Activated CD4-positive, alpha-beta T cell treated with anti-CD3 and anti-CD28 coated beads, Interleukin-2, amount 10 ng/mL, durations not matched to agents 7 days and 5 days (primary cell): Measurements from ENCODE around the gene EVI5. TPM values are rescaled to one million over a fixed set of nuclear protein-coding genes. Genes with fewer than 3 reads are reported as not detected.
"Not testable (repeated sequence)": the region's sequence is repeated elsewhere in the genome, so short reads cannot be mapped to it uniquely, and the experiment has no call there.

ENCODE experiments used
- CTCF ChIA-PET: fragments of 350-600 bp; sonication (Branson Sonifier 250); formaldehyde crosslinking; loops from one replicate; lab custom pipeline; 2021; ENCODE audit warnings: antibody characterized with exemption; lab: Charles Lee
- POLR2A ChIA-PET: fragments of 350-600 bp; sonication (Branson Sonifier 250); formaldehyde crosslinking; loops from one replicate; lab custom pipeline; 2021; ENCODE audit warnings: antibody characterized with exemption; lab: Charles Lee
- DNase-seq: peaks from one replicate; pipeline ENCODE4 v3.0.0-alpha.2; 2020
- H3K27ac Mint-ChIP-seq: one replicate; pipeline ENCODE4 v1.8.0; 2021; ENCODE audit warnings: mild to moderate bottlenecking, moderate library complexity, mixed read lengths
- H3K27me3 Mint-ChIP-seq: one replicate; pipeline ENCODE4 v1.8.0; 2021; ENCODE audit warnings: mixed read lengths
- H3K36me3 Mint-ChIP-seq: one replicate; pipeline ENCODE4 v1.8.0; 2021; ENCODE audit warnings: low read depth, mixed read lengths
- H3K4me1 Mint-ChIP-seq: one replicate; pipeline ENCODE4 v1.8.0; 2021; ENCODE audit warnings: mixed read lengths
- H3K4me3 Mint-ChIP-seq: one replicate; pipeline ENCODE4 v1.8.0; 2021; ENCODE audit warnings: mild to moderate bottlenecking, moderate library complexity, mixed read lengths
- H3K9me3 Mint-ChIP-seq: one replicate; pipeline ENCODE4 v1.8.0; 2021; ENCODE audit warnings: mixed read lengths
- total RNA-seq, 2 experiments: library from RNA; stranded (reverse); gene quantifications; one replicate each; pipeline ENCODE4 v1.2.3, GENCODE V29; 2021

EVI5 gene
- total RNA-seq, 2 experiments from 2014 or later: 0.35 to 0.52 TPM

GRCh38 chr1:92698932-92699331 lies 86.0 kb downstream of the EVI5 start:
- ChIA-PET POLR2A (no interaction called here), CTCF (no interaction called here)
- DNase-seq: no peak
- Mint-ChIP-seq H3K27ac (no peak overlapping the region), H3K4me1 (peaks cover 6% of the 10 kb centered on the region), H3K9me3 (no peaks in the 10 kb centered on the region), H3K4me3 (no peak overlapping the region), H3K36me3 (no peaks in the 10 kb centered on the region), H3K27me3 (peaks cover 10% of the 10 kb centered on the region)

GRCh38 chr1:92695104-92695503 lies 89.8 kb downstream of the EVI5 start:
- POLR2A ChIA-PET: no interaction called here
- peaks cover 6% of the 10 kb centered on the region for H3K4me1 Mint-ChIP-seq

DNA sequence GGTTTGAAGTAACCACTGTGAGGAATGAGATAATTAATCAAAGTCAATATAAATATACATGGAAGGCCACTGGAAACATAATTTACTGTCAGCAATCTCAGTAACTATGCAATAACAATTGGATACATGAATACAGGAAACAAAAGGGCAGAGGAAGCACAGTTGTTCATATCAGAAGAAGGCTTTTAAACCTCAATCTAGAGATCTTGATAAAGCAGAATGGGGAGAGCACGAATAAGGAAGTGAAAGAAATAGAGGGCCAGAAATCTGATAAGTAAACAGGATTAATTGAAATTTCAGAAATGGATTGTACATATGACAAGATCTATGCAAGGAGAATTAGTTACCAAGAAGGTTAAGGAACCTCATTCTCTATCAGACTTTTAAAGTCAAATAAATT lies 93.0 kb downstream of the EVI5 start:
- POLR2A ChIA-PET: no interaction called here
- peaks cover 6% of the 10 kb centered on the region for H3K4me1 Mint-ChIP-seq
- no peak for DNase-seq
- peaks cover 3% of the 10 kb centered on the region for H3K27me3 Mint-ChIP-seq
- H3K9me3 Mint-ChIP-seq: no peaks in the 10 kb centered on the region
- no peak overlapping the region for H3K4me3 Mint-ChIP-seq
- no peak overlapping the region for H3K27ac Mint-ChIP-seq
- CTCF ChIA-PET: interaction anchor here (0.6 kb wide), 1 partner anchor 442 kb away, joined by 3 read pairs; no protein-coding TSS in a partner anchor
- no peaks in the 10 kb centered on the region for H3K36me3 Mint-ChIP-seq

More at GRCh38 chr1:92695104-92695503, 89.8 kb downstream of the EVI5 start:
- no peak for DNase-seq
- CTCF ChIA-PET: no interaction called here
- H3K4me3 Mint-ChIP-seq: no peak overlapping the region
- H3K27ac Mint-ChIP-seq: no peak overlapping the region
- no peaks in the 10 kb centered on the region for H3K36me3 Mint-ChIP-seq
- peaks cover 10% of the 10 kb centered on the region for H3K27me3 Mint-ChIP-seq
- no peaks in the 10 kb centered on the region for H3K9me3 Mint-ChIP-seq

DNA sequence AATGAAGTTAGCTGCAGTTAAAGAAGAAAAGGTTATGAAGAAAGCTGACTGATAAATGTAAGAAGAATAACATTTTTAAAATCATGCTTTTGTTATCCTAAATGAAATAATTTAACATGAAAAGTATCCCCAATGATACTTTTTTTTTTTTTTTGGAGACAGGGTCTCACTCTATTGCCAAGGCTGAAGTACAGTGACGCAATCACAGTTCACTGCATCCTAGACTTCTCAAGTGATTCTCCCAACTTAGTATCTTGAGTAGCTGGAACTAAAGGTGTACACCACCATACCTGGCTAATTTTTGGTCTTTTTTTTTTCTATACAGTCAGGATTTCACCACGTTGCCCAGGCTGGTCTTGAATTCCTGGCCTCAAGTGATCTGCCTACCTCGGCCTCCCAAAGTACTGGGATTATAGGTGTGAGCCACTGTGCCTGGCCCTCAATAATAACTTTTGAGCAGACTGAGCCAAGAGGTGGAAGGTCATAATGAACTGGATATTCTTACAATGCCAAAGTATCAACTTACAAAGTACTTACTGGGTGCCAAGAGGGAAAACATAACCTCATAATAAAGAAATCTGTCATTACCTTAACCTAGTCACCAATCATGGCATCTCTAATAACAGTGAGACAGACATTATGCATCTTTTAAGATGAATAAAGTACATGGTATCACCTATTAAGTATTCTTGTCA lies 94.5 kb downstream of the EVI5 start:
- Mint-ChIP-seq H3K4me1 (peaks cover 6% of the 10 kb centered on the region), H3K36me3 (no peaks in the 10 kb centered on the region), H3K27me3 (peaks cover 10% of the 10 kb centered on the region), H3K4me3 (no peak overlapping the region), H3K9me3 (no peaks in the 10 kb centered on the region), H3K27ac (no peak overlapping the region)
- no peak for DNase-seq
- CTCF ChIA-PET: interaction anchor here (0.6 to 1.9 kb wide), 2 partner anchors 10 to 485 kb away, joined by 3 to 6 read pairs; no protein-coding TSS in a partner anchor
- POLR2A ChIA-PET: no interaction called here

GRCh38 chr1:92679980-92680379 lies 104.9 kb downstream of the EVI5 start:
- Mint-ChIP-seq H3K27me3 (peaks cover 7% of the 10 kb centered on the region), H3K4me1 (no peaks in the 10 kb centered on the region), H3K36me3 (no peaks in the 10 kb centered on the region), H3K4me3 (no peak overlapping the region), H3K27ac (no peak overlapping the region), H3K9me3 (no peaks in the 10 kb centered on the region)
- ChIA-PET POLR2A (no interaction called here), CTCF (interaction anchor here (0.5 kb wide), 1 partner anchor 24 kb away, joined by 3 read pairs; no protein-coding TSS in a partner anchor)
- DNase-seq: no peak

- ChIA-PET CTCF (interaction anchor here (0.6 kb wide), 1 partner anchor 631 kb away, joined by 4 read pairs; no protein-coding TSS in a partner anchor), POLR2A (no interaction called here)
- no peak overlapping the region for H3K4me3 Mint-ChIP-seq
- peaks cover 3% of the 10 kb centered on the region for H3K27me3 Mint-ChIP-seq
- H3K27ac Mint-ChIP-seq: no peak overlapping the region
- H3K36me3 Mint-ChIP-seq: no peaks in the 10 kb centered on the region
- H3K9me3 Mint-ChIP-seq: no peaks in the 10 kb centered on the region
- DNase-seq: no peak
- no peaks in the 10 kb centered on the region for H3K4me1 Mint-ChIP-seq
Observed at GRCh38 chr1:92663775-92664174, 121.1 kb downstream of the EVI5 start.

DNA sequence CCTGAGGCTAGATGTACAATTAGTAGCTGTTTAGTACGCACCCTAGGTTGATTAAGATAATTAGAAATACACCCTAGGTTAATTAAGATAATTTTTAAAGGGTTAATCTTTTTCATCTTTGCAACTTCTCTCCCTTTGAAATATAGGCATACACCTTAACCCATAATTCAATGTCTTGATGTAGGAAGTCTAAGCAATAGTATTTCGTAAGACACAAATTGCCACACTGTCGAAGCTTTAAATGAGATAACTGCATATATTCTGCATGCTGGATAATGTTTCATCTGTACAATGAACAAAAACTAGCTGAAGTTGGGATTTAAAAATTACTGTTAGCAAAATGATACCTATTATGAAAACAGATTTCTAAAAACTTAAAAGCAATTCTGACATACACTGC lies 122.9 kb downstream of the EVI5 start:
- Mint-ChIP-seq H3K27ac (no peak overlapping the region), H3K4me3 (no peak overlapping the region), H3K9me3 (peaks cover 5% of the 10 kb centered on the region), H3K27me3 (peaks cover 3% of the 10 kb centered on the region), H3K36me3 (no peaks in the 10 kb centered on the region), H3K4me1 (no peaks in the 10 kb centered on the region)
- ChIA-PET POLR2A (no interaction called here), CTCF (no interaction called here)
- no peak for DNase-seq

GRCh38 chr1:92657701-92658100 lies 127.2 kb downstream of the EVI5 start:
- CTCF ChIA-PET: no interaction called here
- H3K27me3 Mint-ChIP-seq: peaks cover 8% of the 10 kb centered on the region
- H3K4me1 Mint-ChIP-seq: no peaks in the 10 kb centered on the region
- H3K27ac Mint-ChIP-seq: no peak overlapping the region
- H3K36me3 Mint-ChIP-seq: no peaks in the 10 kb centered on the region
- POLR2A ChIA-PET: no interaction called here
- no peak overlapping the region for H3K4me3 Mint-ChIP-seq
- H3K9me3 Mint-ChIP-seq: peaks cover 25% of the 10 kb centered on the region
- DNase-seq: no peak

DNA sequence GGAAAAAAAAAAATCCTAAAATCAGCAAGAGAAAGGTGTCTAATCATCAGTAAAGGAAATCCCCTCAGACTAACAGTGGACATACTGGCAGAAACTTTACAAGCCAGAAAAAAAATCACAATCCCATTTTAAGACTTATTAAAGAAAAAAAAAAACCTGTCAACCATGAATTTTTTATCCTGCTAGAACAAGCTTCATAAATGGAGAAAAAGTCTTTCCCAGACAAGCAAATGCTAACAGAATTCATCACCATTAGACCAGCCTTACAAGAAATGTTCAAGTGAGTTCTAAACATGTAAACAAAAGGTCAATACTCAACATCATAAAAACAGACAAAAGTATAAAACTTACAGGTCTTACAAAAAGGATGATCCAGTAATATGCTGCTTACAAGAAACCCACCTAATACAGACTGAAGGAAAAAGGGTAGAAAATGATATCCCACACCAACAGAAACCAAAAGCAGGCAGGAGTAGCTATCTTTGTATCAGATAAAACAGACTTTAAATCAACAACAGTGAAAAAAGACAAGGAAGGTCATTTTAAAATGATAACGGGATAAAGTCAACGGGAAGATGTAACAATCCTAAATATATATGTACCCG lies 129.6 kb downstream of the EVI5 start:
- no peak overlapping the region for H3K4me3 Mint-ChIP-seq
- POLR2A ChIA-PET: no interaction called here
- CTCF ChIA-PET: interaction anchor here (0.6 kb wide), 1 partner anchor 388 kb away, joined by 4 read pairs; no protein-coding TSS in a partner anchor
- DNase-seq: no peak
- H3K27me3 Mint-ChIP-seq: peaks cover 8% of the 10 kb centered on the region
- no peaks in the 10 kb centered on the region for H3K4me1 Mint-ChIP-seq
- no peak overlapping the region for H3K27ac Mint-ChIP-seq
- no peaks in the 10 kb centered on the region for H3K36me3 Mint-ChIP-seq
- H3K9me3 Mint-ChIP-seq: peaks cover 25% of the 10 kb centered on the region

DNA sequence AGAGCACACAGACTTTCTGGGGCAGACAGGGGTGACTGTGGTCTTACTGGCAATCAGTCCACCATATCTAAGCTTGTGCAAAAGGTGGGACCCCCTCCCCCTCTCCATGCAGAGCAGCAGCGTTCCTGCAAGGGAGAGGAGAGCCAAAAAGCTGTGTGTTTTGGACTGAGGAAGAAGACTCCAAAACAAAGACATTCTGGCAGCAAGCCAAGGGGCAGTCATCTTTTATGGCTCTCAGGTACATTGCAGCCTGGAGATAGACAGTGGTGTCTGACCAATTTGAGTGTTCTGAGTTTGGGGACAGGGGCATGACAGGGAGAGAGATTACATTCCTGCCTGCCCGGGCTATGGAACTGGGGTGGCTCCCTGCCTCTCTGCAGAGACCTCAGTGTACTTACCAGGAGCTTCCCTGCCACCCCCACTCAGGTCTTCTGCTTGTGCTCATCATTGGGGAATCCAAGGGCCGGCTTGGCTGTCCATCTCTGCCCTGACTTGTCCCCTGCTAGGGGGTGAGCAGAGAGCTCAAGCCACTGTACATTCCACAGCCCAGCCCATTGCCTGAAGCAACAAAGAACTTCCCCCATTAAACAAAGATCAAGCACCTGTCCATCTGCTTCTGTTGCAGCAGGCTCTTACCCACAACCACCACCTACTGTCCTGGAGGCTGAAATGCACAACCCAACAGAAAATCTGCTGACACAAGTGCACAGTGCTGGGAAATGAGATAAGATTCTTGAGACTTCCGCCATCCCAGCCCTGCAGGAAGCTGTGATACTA lies 131.1 kb downstream of the EVI5 start:
- no peaks in the 10 kb centered on the region for H3K36me3 Mint-ChIP-seq
- H3K4me1 Mint-ChIP-seq: no peaks in the 10 kb centered on the region
- DNase-seq: no peak
- no peak overlapping the region for H3K27ac Mint-ChIP-seq
- no peak overlapping the region for H3K4me3 Mint-ChIP-seq
- CTCF ChIA-PET: no interaction called here
- POLR2A ChIA-PET: no interaction called here
- H3K27me3 Mint-ChIP-seq: peaks cover 7% of the 10 kb centered on the region
- peaks cover 25% of the 10 kb centered on the region for H3K9me3 Mint-ChIP-seq

GRCh38 chr1:92640686-92641085 lies 144.2 kb downstream of the EVI5 start:
- DNase-seq, H3K4me1 Mint-ChIP-seq, H3K36me3 Mint-ChIP-seq, CTCF ChIA-PET, H3K9me3 Mint-ChIP-seq, H3K4me3 Mint-ChIP-seq, POLR2A ChIA-PET, H3K27ac Mint-ChIP-seq: not testable (repeated sequence)
- H3K27me3 Mint-ChIP-seq: peaks cover 11% of the 10 kb centered on the region

GRCh38 chr1:92638498-92638897 lies 146.4 kb downstream of the EVI5 start:
- Mint-ChIP-seq H3K27ac (no peak overlapping the region), H3K27me3 (peaks cover 11% of the 10 kb centered on the region), H3K4me3 (no peak overlapping the region), H3K9me3 (no peaks in the 10 kb centered on the region), H3K36me3 (no peaks in the 10 kb centered on the region), H3K4me1 (no peaks in the 10 kb centered on the region)
- POLR2A ChIA-PET: no interaction called here
- no peak for DNase-seq
- CTCF ChIA-PET: interaction anchor here (0.6 kb wide), 1 partner anchor 464 kb away, joined by 3 read pairs; no protein-coding TSS in a partner anchor

- DNase-seq, H3K4me3 Mint-ChIP-seq, H3K4me1 Mint-ChIP-seq, H3K27ac Mint-ChIP-seq, POLR2A ChIA-PET, H3K9me3 Mint-ChIP-seq, CTCF ChIA-PET, H3K36me3 Mint-ChIP-seq: not testable (repeated sequence)
- peaks cover 18% of the 10 kb centered on the region for H3K27me3 Mint-ChIP-seq
Observed at GRCh38 chr1:92635203-92635602, 149.7 kb downstream of the EVI5 start.
